Renal cortical epithelial cell (primary cell): Measurements from ENCODE around the gene P2RY14. TPM values are rescaled to one million over a fixed set of nuclear protein-coding genes. Genes with fewer than 3 reads are reported as not detected.
A peak's percentile ranks its signal among the peaks of the same experiment; 100 is the strongest.

ENCODE experiments used
- DNase-seq: peaks from one replicate; pipeline ENCODE4 v3.0.0-alpha.2; 2011; ENCODE audit warnings: low read depth
- total RNA-seq: library from RNA; depleted of rRNA; stranded (reverse); fragments of >200 nt; gene quantifications from 2 replicates; pipeline ENCODE4 v1.2.3, GENCODE V29; 2014

The P2RY14 gene
- total RNA-seq, 1 donor from 2014 or later = not detected

- no peak for DNase-seq
These were observed 95.1 kb downstream of the P2RY14 start for GRCh38 chr3:151183265-151183671.

DNA sequence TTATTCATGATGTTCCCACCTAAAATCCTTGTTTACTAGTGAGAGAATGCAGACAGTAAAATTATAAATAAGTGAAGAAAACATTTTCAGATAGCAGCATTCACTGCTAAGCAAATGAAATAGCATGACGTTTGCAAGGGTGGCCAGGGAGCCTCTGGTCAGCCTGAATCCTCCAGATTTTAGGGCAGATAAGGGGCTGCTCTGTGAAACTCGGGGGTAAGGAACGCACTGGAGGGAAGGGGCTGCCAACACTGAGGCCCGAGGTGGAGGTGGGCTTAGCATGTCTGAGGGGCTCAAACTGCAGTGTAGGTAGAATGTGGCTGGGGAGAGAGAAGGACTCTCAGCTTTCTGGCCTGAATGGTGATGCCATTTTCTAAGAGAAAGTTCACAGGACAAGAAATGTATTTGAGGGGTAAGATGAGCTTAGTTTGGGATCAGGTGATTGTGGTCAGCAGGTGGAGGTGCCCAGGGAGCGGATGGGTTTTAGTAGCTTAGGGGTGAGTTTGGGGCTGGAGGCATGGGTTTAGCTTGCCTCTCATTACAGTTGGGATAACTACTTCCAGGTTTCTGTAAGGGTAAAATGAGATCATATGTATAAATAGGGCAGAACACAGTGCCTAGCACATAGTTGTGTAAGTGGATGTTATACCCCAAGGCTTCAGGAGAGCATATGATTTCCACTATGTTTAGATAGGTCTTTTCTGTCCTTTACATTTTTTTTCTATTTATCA is 95.8 kb downstream of the P2RY14 start:
- DNase-seq = no peak

- no peak for DNase-seq
These were observed 100.0 kb downstream of the P2RY14 start for GRCh38 chr3:151178208-151178845.

GRCh38 chr3:151175952-151176351 is 102.4 kb downstream of the P2RY14 start:
- no peak for DNase-seq

- DNase-seq = no peak
These were observed 104.0 kb downstream of the P2RY14 start for GRCh38 chr3:151174351-151174750.

GRCh38 chr3:151171145-151171757 is 107.1 kb downstream of the P2RY14 start:
- DNase-seq = no peak

- DNase-seq = peak; percentile 66
These were observed 108.2 kb downstream of the P2RY14 start for GRCh38 chr3:151169948-151170679.

DNA sequence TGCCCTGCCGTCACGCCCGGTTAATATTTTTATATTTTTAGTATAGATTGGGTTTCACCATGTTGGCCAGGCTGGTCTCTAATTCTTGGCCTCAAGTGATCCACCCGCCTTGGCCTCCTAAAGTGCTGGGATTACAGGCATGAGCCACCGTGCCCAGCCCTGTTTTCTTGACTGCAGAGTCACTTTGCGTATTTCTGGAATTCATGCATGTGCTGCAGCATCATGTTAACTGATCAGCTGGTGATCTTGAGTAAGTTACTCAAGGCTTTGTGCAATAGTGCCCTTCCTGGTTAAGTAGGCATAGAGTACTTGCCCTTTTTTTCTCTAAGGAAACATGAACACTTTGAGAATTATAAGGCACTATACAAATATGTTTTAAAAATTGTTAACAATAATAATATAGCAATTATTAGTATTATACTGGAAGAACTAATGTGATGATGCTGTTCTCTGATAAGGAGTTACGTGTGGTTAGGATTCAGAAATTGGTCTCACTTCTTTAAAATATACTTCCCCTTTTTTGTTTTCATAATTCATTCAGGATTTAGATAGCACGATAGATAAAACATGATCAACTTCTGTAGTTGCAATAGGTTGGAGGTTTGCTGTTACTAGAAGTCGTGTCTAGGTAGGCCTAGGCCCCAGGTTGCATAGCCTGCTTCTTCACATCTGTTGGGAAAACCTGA is 108.9 kb downstream of the P2RY14 start:
- DNase-seq = peak; percentile 32

GRCh38 chr3:151168269-151169094 is 109.9 kb downstream of the P2RY14 start:
- peak; percentile 49 for DNase-seq

DNA sequence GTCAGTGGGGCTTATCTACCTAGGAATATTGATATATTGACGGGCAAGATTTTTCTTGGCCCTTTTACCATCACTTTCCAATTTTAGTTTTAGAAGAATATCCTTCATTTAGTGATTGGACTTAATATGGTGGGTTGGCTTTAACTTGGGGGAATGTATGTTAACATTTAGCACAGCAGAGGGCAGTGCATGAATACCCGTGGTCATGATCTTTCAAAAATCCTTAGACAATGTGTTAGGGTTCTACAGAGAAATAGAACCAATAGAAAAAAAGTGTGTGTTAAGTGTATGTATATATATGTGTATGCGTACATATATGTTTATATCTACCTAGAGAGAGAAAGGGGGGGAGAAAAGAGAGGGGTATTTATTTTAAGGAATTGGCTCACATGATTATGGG is 112.2 kb downstream of the P2RY14 start:
- DNase-seq = no peak

DNA sequence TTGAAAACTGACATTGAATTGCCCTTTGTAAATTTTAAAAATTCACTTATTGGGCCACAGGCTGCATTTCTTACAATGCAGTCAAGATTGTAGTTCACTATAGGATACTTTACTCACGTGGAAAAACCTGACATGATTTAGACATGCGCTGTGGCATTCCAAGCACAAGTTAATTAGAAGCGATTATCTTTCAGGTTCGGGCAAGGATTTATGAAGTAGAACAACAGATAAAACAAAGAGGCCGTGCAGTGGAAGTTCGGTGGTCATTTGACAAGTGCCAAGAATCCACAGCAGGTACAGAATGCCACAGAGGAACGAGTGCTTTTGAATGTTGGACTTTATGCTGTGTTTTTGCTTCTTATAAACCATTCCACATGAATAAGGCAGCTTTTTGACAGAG is 113.1 kb downstream of the P2RY14 start:
- no peak for DNase-seq

Other genes starting within 250 kb of the P2RY14 start
- under 0.01 and 0.30 TPM in 2 replicates for gene MED12L, start 192.9 kb downstream of the P2RY14 start, total RNA-seq
- gene GPR171, start 75.3 kb downstream of the P2RY14 start, total RNA-seq = not detected in 2 replicates
- gene GPR87, start 38.3 kb upstream of the P2RY14 start, total RNA-seq = 10.0 and 37.5 TPM in 2 replicates
- gene P2RY13, start 51.0 kb upstream of the P2RY14 start, total RNA-seq = not detected in 2 replicates
- gene P2RY12, start 106.2 kb upstream of the P2RY14 start, total RNA-seq = not detected in 2 replicates
- 0.05 TPM in 1 of 2 replicates, not detected in the other for gene IGSF10, start 182.5 kb upstream of the P2RY14 start, total RNA-seq